Gastrocnemius medialis (tissue), 4 donors: Measurements from ENCODE around the gene RNASEL.

Source experiments
- CTCF ChIP-seq, 5 experiments: fragments of 450-650 bp in 3 of 5; fragments of 200-600 bp in 2 of 5; sonication (generic) in 2 of 5; IDR thresholded peaks in 4 of 5; conservative IDR thresholded peaks in 1 of 5; 1 replicate in 4 of 5; 2 replicates in 1 of 5; pipeline ENCODE4 v1.5.1; 2016 to 2019; ENCODE audit warnings: antibody characterized with exemption in 5 of 5, mild to moderate bottlenecking in 3 of 5, moderate library complexity in 3 of 5
- POLR2A ChIP-seq, 2 donors: fragments of 450-650 bp; IDR thresholded peaks; one replicate each; pipeline ENCODE4 v1.6.1; 2017; ENCODE audit warnings: antibody characterized with exemption in 2 of 2, mild to moderate bottlenecking in 2 of 2, moderate library complexity in 2 of 2

GRCh38 chr1:182630586-182630985 lies 41.5 kb upstream of the RNASEL start:
- no peak for TF ChIP-seq CTCF (IDR thresholded peaks at IDR 0.05 in 4 of 5, conservative IDR thresholded peaks at IDR 0.05 in 1 of 5)
- no peak for TF ChIP-seq POLR2A (IDR thresholded peaks at IDR 0.05)
